Smooth muscle cell (in vitro differentiated cells): ENCODE measurements around the gene PRLH. TPM values are rescaled to one million over a fixed set of nuclear protein-coding genes. Genes with fewer than 3 reads are reported as not detected.

ENCODE experiments used
- DNase-seq: peaks from one replicate; lab custom pipeline; 2025; ENCODE audit not compliant: unreplicated experiment; lab: John Stamatoyannopoulos, UW
- H2AFZ ChIP-seq: fragments of 200-600 bp; sonication (generic); 2 replicates; pipeline ENCODE4 v1.6.0; 2016; ENCODE audit warnings: antibody characterized with exemption, low read depth, mild to moderate bottlenecking
- H3F3A ChIP-seq: fragments of 200-600 bp; sonication (generic); 2 replicates; pipeline ENCODE4 v1.6.0; 2017; ENCODE audit warnings: antibody characterized with exemption, low read depth
- H3K27ac ChIP-seq: fragments of 200-600 bp; sonication (generic); 2 replicates; pipeline ENCODE4 v1.5.1; 2016; ENCODE audit warnings: low read depth, mild to moderate bottlenecking
- H3K27me3 ChIP-seq: fragments of 200-600 bp; sonication (generic); 2 replicates; pipeline ENCODE4 v1.6.1; 2016; ENCODE audit warnings: low read depth, mild to moderate bottlenecking
- H3K36me3 ChIP-seq: fragments of 200-600 bp; sonication (generic); 2 replicates; pipeline ENCODE4 v1.5.1; 2016; ENCODE audit warnings: low read depth
- H3K4me1 ChIP-seq: fragments of 200-600 bp; sonication (generic); 2 replicates; pipeline ENCODE4 v1.5.1; 2016; ENCODE audit warnings: low read depth
- H3K4me2 ChIP-seq: fragments of 200-600 bp; sonication (generic); 2 replicates; pipeline ENCODE4 v1.6.0; 2016; ENCODE audit warnings: mild to moderate bottlenecking
- H3K4me3 ChIP-seq: fragments of 200-600 bp; sonication (generic); 2 replicates; pipeline ENCODE4 v1.5.1; 2016; ENCODE audit warnings: mild to moderate bottlenecking
- H3K79me2 ChIP-seq: fragments of 200-600 bp; sonication (generic); 2 replicates; pipeline ENCODE4 v1.6.0; 2016; ENCODE audit warnings: low read depth, mild to moderate bottlenecking
- H3K9ac ChIP-seq: fragments of 200-600 bp; sonication (generic); 2 replicates; pipeline ENCODE4 v1.6.0; 2016; ENCODE audit warnings: low read depth
- H3K9me3 ChIP-seq: fragments of 200-600 bp; sonication (generic); replicated peaks from 2 replicates; pipeline ENCODE4 v1.5.1; 2016; ENCODE audit warnings: low read depth
- H4K20me1 ChIP-seq: fragments of 200-600 bp; sonication (generic); 2 replicates; pipeline ENCODE4 v1.6.0; 2016; ENCODE audit warnings: low read depth
- CTCF ChIP-seq: fragments of 200-600 bp; sonication (generic); IDR thresholded peaks from 2 replicates; pipeline ENCODE4 v1.5.1; 2017; ENCODE audit warnings: borderline replicate concordance, mild to moderate bottlenecking, antibody characterized with exemption; ENCODE audit not compliant: insufficient read depth, poor library complexity, severe bottlenecking
- WGBS: methylation state at CpG from one replicate; pipeline ENCODE4 v1.1.7; 2016; ENCODE audit warnings: low lambda C conversion rate; 5-methylcytosine and 5-hydroxymethylcytosine counted together
- polyA plus RNA-seq: library from polyadenylated mRNA; unstranded; fragments of >200 nt; fragmentation: Nextera tagmentation; extraction: Ambion mirVana; gene quantifications from 2 replicates; pipeline ENCODE4 v1.2.1, GENCODE V29; 2016
- total RNA-seq: library from RNA; depleted of rRNA; stranded (reverse); fragments of >200 nt; gene quantifications from 2 replicates; pipeline ENCODE4 v1.2.3, GENCODE V29; 2014

Gene PRLH
- total and polyA plus RNA-seq, 2 experiments from 2014 or later: not detected

- H3K36me3 ChIP-seq: no peaks in the 10 kb centered on the region
- no peaks in the 10 kb centered on the region for H3K79me2 ChIP-seq
- no peaks in the 10 kb centered on the region for H4K20me1 ChIP-seq
- H3K27ac ChIP-seq: no peak overlapping the region
- 85% methylated on average over 7 of the region's 7 CpGs for WGBS
- no peak overlapping the region for H3K4me3 ChIP-seq
- H3K4me2 ChIP-seq: no peak overlapping the region
- H3K4me1 ChIP-seq: no peaks in the 10 kb centered on the region
- H2AFZ ChIP-seq: no peak overlapping the region
- H3K9me3 ChIP-seq: no peaks in the 10 kb centered on the region
- no peak for TF ChIP-seq CTCF
- no peak for DNase-seq
- H3K9ac ChIP-seq: no peak overlapping the region
- H3K27me3 ChIP-seq: no peaks in the 10 kb centered on the region
- no peaks in the 10 kb centered on the region for H3F3A ChIP-seq
Observed at GRCh38 chr2:237571551-237571950, 5.2 kb downstream of the PRLH start.

- peak; percentile 98 for TF ChIP-seq CTCF
- Histone ChIP-seq H3K9ac (no peak overlapping the region), H3K36me3 (no peaks in the 10 kb centered on the region), H3K4me3 (no peak overlapping the region), H3F3A (no peaks in the 10 kb centered on the region), H3K79me2 (no peaks in the 10 kb centered on the region), H3K27ac (no peak overlapping the region), H4K20me1 (no peaks in the 10 kb centered on the region), H3K4me2 (peak overlapping the region; percentile 71), H3K4me1 (no peaks in the 10 kb centered on the region), H3K9me3 (no peaks in the 10 kb centered on the region), H3K27me3 (no peaks in the 10 kb centered on the region), H2AFZ (peak overlapping the region; percentile 8)
- WGBS: 28% methylated on average over 24 of the region's 24 CpGs
- peak; percentile 71 for DNase-seq
Observed at GRCh38 chr2:237572021-237572741, 5.8 kb downstream of the PRLH start.

GRCh38 chr2:237572742-237573101, 6.3 kb downstream of the PRLH start:
- peak overlapping the region; percentile 8 for H2AFZ ChIP-seq
- H3K9me3 ChIP-seq: no peaks in the 10 kb centered on the region
- H3K36me3 ChIP-seq: no peaks in the 10 kb centered on the region
- H3K9ac ChIP-seq: no peak overlapping the region
- no peaks in the 10 kb centered on the region for H3K79me2 ChIP-seq
- no peak overlapping the region for H3K4me2 ChIP-seq
- DNase-seq: no peak
- H3K4me3 ChIP-seq: no peak overlapping the region
- H4K20me1 ChIP-seq: no peaks in the 10 kb centered on the region
- no peaks in the 10 kb centered on the region for H3K27me3 ChIP-seq
- H3K27ac ChIP-seq: no peak overlapping the region
- H3F3A ChIP-seq: no peaks in the 10 kb centered on the region
- 82% methylated on average over 4 of the region's 4 CpGs for WGBS
- no peaks in the 10 kb centered on the region for H3K4me1 ChIP-seq
- no peak for TF ChIP-seq CTCF
